Activated CD4-positive, alpha-beta T cell treated with anti-CD3 and anti-CD28 coated beads for 36 hours (primary cell): ENCODE results near the gene RXRG. TPM values are rescaled to one million over a fixed set of nuclear protein-coding genes. Genes with fewer than 3 reads are reported as not detected.

Experiments used
- ATAC-seq: fragments of 200-7000 bp; cut with Tn5 transposase; one replicate; pipeline ENCODE4 v1.10.0; 2021; ENCODE audit warnings: mild to moderate bottlenecking, moderate library complexity
- CTCF ChIA-PET: fragments of 350-600 bp; sonication (Branson Sonifier 250); formaldehyde crosslinking; loops from one replicate; lab custom pipeline; 2021; ENCODE audit warnings: antibody characterized with exemption; lab: Charles Lee
- POLR2A ChIA-PET: fragments of 350-600 bp; sonication (Branson Sonifier 250); formaldehyde crosslinking; loops from one replicate; lab custom pipeline; 2021; ENCODE audit warnings: antibody characterized with exemption, inconsistent platforms; lab: Charles Lee
- DNase-seq: peaks from one replicate; pipeline ENCODE4 v3.0.0-alpha.2; 2020
- H3K27ac Mint-ChIP-seq: one replicate; pipeline ENCODE4 v1.8.0; 2021; ENCODE audit warnings: mixed read lengths
- H3K27me3 Mint-ChIP-seq: one replicate; pipeline ENCODE4 v1.8.0; 2021; ENCODE audit warnings: mixed read lengths
- H3K36me3 Mint-ChIP-seq: one replicate; pipeline ENCODE4 v1.8.0; 2021; ENCODE audit warnings: low read depth, mixed read lengths
- H3K4me1 Mint-ChIP-seq: one replicate; pipeline ENCODE4 v1.8.0; 2021; ENCODE audit warnings: mixed read lengths
- H3K4me3 Mint-ChIP-seq: one replicate; pipeline ENCODE4 v1.8.0; 2021; ENCODE audit warnings: mild to moderate bottlenecking, moderate library complexity, mixed read lengths
- H3K9me3 Mint-ChIP-seq: one replicate; pipeline ENCODE4 v1.8.0; 2021; ENCODE audit warnings: low read depth, mixed read lengths
- intact Hi-C, 2 experiments: fragments of 100-400 bp; cut with DNase I in 1 of 2; cut with micrococcal nuclease in 1 of 2; formaldehyde crosslinking; loops; one replicate each; pipeline versions ENCODE4 v1.14.2 to v1.15.1; 2022 to 2024; cut with DNase I, micrococcal nuclease
- total RNA-seq, 2 experiments: library from RNA; stranded (reverse); gene quantifications; one replicate each; pipeline ENCODE4 v1.2.3, GENCODE V29; 2021

RXRG gene
- total RNA-seq, 2 experiments from 2014 or later = 0.16 TPM; not detected in 1

DNA sequence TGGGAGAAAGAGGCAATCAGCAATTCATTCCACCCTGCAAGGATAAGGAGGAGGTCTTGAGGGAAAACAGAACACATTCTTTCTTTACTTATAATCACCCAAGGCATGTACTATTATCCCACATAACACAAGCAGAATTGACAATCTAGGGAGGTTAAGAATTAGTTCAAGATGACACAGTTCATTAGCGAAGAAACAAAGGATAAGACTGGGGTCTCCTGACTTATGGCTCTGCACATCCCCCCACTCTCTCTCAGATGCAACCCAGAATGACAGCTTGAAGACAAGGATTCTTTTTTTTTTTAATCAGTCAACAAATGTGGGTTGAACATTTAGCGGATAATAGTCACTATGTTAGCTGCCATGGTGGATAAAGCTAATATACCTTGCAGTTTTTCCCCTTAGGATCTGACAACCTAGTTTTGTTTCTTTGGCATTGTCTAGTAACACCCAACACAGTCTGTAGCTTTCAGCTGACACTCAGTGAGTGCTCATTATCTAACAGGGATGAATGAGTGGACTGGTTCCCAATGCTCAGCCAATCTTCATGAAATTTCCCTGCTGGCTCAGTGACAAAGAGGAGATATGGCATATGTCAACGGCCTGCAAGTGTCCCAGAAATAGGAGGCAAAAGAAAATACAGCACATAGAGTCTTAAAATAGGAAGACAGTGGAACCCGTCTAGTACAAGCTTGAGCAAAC lies 35.1 kb downstream of the RXRG start:
- H3K4me3 Mint-ChIP-seq = no peak overlapping the region
- CTCF ChIA-PET = interaction anchor here (0.5 to 8.3 kb wide), 6 partner anchors 17 to 775 kb away, joined by 3 to 47 read pairs (median 4); no protein-coding TSS in a partner anchor
- H3K9me3 Mint-ChIP-seq = no peaks in the 10 kb centered on the region
- H3K27me3 Mint-ChIP-seq = peaks cover 43% of the 10 kb centered on the region
- intact Hi-C loops = no loop called here
- no peak for ATAC-seq
- H3K36me3 Mint-ChIP-seq = no peaks in the 10 kb centered on the region
- DNase-seq = no peak
- no peaks in the 10 kb centered on the region for H3K4me1 Mint-ChIP-seq
- POLR2A ChIA-PET = no interaction called here
- no peak overlapping the region for H3K27ac Mint-ChIP-seq

DNA sequence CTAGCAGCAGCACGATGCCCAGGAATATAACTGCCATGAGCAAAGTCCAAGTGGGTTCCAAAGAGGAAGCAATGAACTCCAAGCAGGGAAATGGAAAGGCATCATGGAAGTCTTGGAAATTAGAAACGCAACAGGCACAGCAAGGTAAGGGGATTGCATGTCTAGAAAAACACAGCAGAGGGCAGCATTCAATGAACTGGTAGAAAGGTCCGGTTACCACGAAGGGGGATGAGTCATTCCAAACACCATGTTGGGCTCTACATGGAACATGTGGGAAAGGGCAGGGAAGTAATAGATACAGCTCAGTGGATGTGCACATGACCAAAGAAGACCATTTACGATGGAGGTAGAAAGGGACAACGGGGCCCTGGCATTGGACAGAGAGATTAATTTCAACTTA lies 36.4 kb downstream of the RXRG start:
- H3K27me3 Mint-ChIP-seq = peaks cover 41% of the 10 kb centered on the region
- CTCF ChIA-PET = interaction anchor here (0.7 to 8.3 kb wide), 4 partner anchors 9 to 188 kb away, joined by 5 to 47 read pairs (median 8); no protein-coding TSS in a partner anchor
- peak; percentile 53 for ATAC-seq

DNA sequence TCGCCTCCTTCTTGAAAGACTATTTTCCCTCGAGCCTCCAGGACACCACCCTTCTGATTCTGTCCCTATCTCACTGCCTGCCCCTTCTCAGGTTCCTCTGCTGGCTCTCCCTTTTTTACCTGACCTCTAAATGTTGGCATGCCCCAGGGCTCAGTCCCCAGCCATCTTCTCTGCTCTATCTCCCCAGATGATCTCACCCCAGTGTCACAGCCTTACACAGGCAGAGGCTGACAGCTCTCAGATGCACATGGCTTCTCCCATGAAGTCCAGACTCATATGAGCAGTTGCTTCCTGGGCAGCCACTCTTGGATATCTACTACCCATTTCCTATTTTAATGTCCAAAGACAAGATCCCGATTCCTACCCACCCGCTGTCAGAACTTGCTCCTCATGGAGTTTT lies 37.5 kb downstream of the RXRG start:
- DNase-seq = no peak
- no peaks in the 10 kb centered on the region for H3K4me1 Mint-ChIP-seq
- no peaks in the 10 kb centered on the region for H3K36me3 Mint-ChIP-seq
- H3K4me3 Mint-ChIP-seq = no peak overlapping the region
- intact Hi-C loops = no loop called here
- H3K27me3 Mint-ChIP-seq = peaks cover 39% of the 10 kb centered on the region
- H3K9me3 Mint-ChIP-seq = no peaks in the 10 kb centered on the region
- POLR2A ChIA-PET = no interaction called here
- CTCF ChIA-PET = interaction anchor here (0.7 to 8.3 kb wide), 6 partner anchors 8 to 314 kb away, joined by 3 to 47 read pairs (median 4); no protein-coding TSS in a partner anchor
- no peak overlapping the region for H3K27ac Mint-ChIP-seq
- ATAC-seq = no peak

More for the DNA sequence above, 36.4 kb downstream of the RXRG start:
- Mint-ChIP-seq H3K36me3 (no peaks in the 10 kb centered on the region), H3K9me3 (no peaks in the 10 kb centered on the region), H3K27ac (no peak overlapping the region), H3K4me1 (no peaks in the 10 kb centered on the region), H3K4me3 (no peak overlapping the region)
- DNase-seq = peak; percentile 32
- intact Hi-C loops = loop anchor here in 1 of 2 experiments (1.0 kb wide), 1 partner anchor 185 kb away; no protein-coding TSS in a partner anchor
- POLR2A ChIA-PET = no interaction called here

DNA sequence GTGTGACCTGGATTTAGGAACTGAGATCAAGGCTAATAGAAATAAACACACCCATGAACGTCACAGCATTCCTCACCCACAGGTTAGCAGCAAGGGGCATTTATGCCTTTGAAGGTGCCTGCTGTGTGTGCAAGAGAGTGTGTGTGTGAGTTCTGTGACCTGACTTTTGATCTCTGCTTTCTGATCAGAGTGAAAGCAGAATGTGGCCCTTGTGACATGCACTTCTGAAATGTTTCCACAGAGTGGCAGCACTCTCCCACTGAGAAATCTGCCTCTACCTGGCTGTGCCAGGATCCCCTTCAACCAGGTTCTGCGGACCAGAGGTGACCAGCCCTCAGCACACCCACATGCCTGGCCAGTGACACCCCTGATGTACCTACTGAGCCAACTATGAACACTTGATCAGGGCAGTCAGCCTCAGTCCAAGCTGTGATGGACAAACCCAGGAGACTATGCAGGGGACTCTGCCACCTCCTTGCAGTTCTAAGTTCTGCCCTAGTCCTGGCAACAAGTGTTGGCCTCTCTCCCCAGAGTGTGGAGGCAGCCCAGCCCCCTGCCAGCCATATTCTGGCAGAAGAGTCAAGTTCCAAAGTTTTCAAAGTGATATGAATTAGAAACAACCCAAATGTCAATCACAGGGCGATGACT lies 41.0 kb downstream of the RXRG start:
- ChIA-PET POLR2A (no interaction called here), CTCF (interaction anchor here (0.7 to 3.9 kb wide), 15 partner anchors 9 to 679 kb away, joined by 3 to 26 read pairs (median 4); partner anchors contain the start of gene TMCO1)
- no peaks in the 10 kb centered on the region for H3K36me3 Mint-ChIP-seq
- no peaks in the 10 kb centered on the region for H3K9me3 Mint-ChIP-seq
- no peaks in the 10 kb centered on the region for H3K4me1 Mint-ChIP-seq
- peak; percentile 58 for DNase-seq
- intact Hi-C loops = loop anchor here (1.0 kb wide), 1 partner anchor 189 kb away; no protein-coding TSS in a partner anchor
- no peak overlapping the region for H3K27ac Mint-ChIP-seq
- no peak overlapping the region for H3K4me3 Mint-ChIP-seq
- H3K27me3 Mint-ChIP-seq = peaks cover 34% of the 10 kb centered on the region
- peak; percentile 83 for ATAC-seq

DNA sequence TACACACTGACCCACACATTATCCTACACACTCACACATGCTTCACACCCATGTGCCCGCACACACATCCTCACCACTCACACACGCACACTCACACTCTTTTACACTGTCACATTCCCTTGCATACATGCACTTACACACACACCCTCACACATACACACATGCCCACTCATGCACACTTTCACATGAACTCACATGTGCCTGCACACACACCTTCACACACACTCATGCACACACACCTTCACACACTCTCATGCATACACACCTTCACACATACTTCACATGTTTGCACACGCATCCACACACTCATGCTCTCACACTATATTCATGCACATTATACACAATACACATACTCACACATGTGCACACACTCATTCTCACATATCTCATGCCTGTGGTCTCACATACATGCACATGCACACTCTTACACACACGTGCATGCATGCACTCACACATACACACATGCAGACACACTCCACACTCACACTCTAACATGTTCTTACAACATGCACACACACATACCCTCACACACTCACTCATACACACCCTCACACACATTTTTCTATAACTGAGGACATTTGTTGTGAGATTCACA lies 42.3 kb downstream of the RXRG start:
- POLR2A ChIA-PET = no interaction called here
- Mint-ChIP-seq H3K27me3 (peaks cover 27% of the 10 kb centered on the region), H3K36me3 (no peaks in the 10 kb centered on the region), H3K27ac (no peak overlapping the region), H3K9me3 (no peaks in the 10 kb centered on the region), H3K4me3 (no peak overlapping the region), H3K4me1 (no peaks in the 10 kb centered on the region)
- intact Hi-C loops = no loop called here
- DNase-seq (no peak), ATAC-seq (no peak)
- CTCF ChIA-PET = interaction anchor here (0.7 to 3.9 kb wide), 8 partner anchors 20 to 366 kb away, joined by 3 to 26 read pairs (median 3); partner anchors contain the start of gene TMCO1

DNA sequence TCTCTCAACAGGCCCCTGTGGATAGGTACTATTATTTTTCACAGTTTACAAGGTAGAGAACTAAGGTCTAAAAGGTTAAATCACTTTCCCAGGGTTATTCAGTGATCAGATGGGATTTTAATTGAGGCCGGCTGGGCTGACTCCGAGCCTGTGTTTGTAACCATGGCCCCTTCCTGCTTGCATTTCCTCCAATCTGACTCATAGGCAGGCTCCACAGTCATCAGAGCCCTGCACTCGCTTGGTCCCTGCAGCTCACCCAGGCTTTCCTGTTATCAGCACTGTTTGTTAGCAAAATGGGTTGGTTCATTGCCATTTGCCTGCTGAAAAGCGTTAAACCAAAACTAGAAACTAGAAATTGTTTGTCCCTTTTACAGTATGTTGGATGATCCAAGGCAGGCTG lies 47.0 kb downstream of the RXRG start:
- DNase-seq (peak; percentile 40), ATAC-seq (peak; percentile 84)
- POLR2A ChIA-PET = interaction anchor here (0.7 kb wide), 1 partner anchor 188 kb away, joined by 3 read pairs; no protein-coding TSS in a partner anchor
- Mint-ChIP-seq H3K4me1 (peaks cover 7% of the 10 kb centered on the region), H3K27ac (no peak overlapping the region), H3K36me3 (no peaks in the 10 kb centered on the region), H3K27me3 (peaks cover 40% of the 10 kb centered on the region), H3K4me3 (no peak overlapping the region), H3K9me3 (no peaks in the 10 kb centered on the region)
- intact Hi-C loops = no loop called here
- CTCF ChIA-PET = interaction anchor here (1.4 to 1.9 kb wide), 2 partner anchors 194 to 196 kb away, joined by 5 to 11 read pairs; no protein-coding TSS in a partner anchor

DNA sequence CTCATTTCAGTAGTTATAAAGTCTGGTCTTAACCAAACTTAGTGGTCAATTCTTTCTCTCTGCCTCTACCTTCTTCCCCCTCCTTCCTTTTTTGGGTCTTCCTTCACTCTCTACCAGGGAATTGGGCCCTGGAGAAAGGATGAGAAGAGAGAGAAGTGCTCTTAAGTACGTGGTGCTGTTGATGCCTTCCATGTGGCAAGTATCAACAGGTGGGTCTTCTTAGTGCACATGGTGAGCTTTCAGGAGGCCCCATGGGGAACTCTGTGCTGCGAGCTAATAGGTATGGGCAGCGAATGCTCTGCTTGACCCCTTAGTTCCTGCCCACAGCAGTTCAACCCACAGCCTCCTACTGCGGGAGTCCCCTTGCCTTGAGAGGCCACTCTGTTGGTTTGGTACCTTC lies 49.0 kb downstream of the RXRG start:
- ChIA-PET CTCF (interaction anchor here (0.6 to 6.4 kb wide), 7 partner anchors 7 to 1089 kb away, joined by 3 to 150 read pairs (median 4); no protein-coding TSS in a partner anchor), POLR2A (no interaction called here)
- H3K4me3 Mint-ChIP-seq = no peak overlapping the region
- DNase-seq (no peak), ATAC-seq (no peak)
- H3K36me3 Mint-ChIP-seq = no peaks in the 10 kb centered on the region
- peaks cover 12% of the 10 kb centered on the region for H3K4me1 Mint-ChIP-seq
- intact Hi-C loops = no loop called here
- no peak overlapping the region for H3K27ac Mint-ChIP-seq
- H3K27me3 Mint-ChIP-seq = peaks cover 59% of the 10 kb centered on the region
- H3K9me3 Mint-ChIP-seq = no peaks in the 10 kb centered on the region

DNA sequence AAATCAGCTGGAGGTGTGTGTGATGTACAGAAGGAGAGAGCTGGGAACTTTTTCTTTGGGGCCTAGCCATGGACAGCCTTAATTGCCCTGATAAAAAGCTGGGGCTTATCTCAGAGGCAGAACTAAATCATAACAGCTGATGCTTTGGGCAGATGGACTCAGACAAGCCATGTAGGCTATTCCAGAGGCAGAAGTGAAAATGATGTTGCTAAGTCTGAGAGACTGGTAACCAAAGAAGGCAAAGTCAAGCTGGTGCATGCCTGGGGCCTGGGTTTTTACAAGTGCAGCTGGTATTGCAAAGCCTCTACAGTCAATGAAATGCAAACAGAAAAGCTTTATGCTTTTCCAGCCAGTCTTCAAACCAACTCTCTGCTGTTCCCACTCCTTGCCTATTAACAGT lies 49.4 kb downstream of the RXRG start:
- ATAC-seq (no peak), DNase-seq (no peak)
- H3K9me3 Mint-ChIP-seq = no peaks in the 10 kb centered on the region
- intact Hi-C loops = no loop called here
- peaks cover 61% of the 10 kb centered on the region for H3K27me3 Mint-ChIP-seq
- peaks cover 12% of the 10 kb centered on the region for H3K4me1 Mint-ChIP-seq
- CTCF ChIA-PET = interaction anchor here (0.6 to 6.4 kb wide), 7 partner anchors 8 to 1090 kb away, joined by 3 to 150 read pairs (median 4); no protein-coding TSS in a partner anchor
- no peak overlapping the region for H3K27ac Mint-ChIP-seq
- POLR2A ChIA-PET = no interaction called here
- H3K4me3 Mint-ChIP-seq = no peak overlapping the region
- H3K36me3 Mint-ChIP-seq = no peaks in the 10 kb centered on the region

DNA sequence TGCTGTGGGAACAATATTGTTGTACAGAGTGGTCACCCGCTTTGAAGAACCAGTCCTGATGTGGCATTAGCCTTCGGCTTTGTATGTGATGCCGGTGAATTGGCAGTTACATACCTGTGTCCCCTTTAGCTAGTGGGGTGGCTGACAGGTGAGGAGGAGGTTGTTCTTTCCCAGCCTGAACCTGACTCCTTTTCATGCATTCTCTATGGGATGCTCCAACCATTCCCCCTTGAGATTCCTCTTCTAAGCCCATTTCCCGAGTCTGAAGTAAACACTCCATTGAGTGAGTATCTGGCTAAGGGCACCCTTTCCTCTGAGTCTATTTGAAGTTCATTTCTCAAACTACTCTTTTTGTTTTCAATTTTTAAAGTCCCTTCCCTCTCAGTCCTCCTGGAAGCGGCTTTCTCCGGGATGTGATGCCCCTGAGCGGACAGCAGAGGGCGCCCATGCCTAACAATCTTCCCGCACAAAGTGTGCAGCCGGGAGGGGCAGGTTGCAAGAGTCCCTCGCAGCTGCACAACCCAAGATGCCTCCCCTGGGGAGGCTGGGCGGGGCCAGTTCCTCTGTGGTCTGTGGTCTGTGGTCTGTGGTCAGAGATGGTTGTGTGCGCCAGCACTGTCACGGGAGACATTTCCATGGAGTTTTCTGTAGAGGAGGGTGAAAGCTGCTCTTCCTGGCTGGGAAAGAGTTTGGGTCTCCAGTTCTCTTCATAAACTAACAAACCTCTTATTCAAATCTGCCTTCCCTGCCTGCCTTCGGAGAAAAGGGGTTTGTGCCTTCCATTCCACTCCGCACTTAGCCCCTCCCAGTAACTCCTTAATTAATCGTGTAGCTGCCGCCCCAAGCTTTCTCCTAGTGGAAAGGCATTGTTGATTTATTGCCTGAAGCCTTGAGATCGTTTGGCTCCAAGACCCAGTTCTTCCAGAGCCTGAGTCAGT lies 52.0 kb downstream of the RXRG start:
- POLR2A ChIA-PET = no interaction called here
- intact Hi-C loops = loop anchor here (1.0 to 5.0 kb wide), 5 partner anchors 200 to 1099 kb away; partner anchors contain the start of gene ALDH9A1 (in 1 of the 2)
- Mint-ChIP-seq H3K36me3 (no peaks in the 10 kb centered on the region), H3K4me3 (peak overlapping the region; percentile 62), H3K27ac (peak overlapping the region; percentile 43), H3K27me3 (peaks cover 67% of the 10 kb centered on the region), H3K9me3 (no peaks in the 10 kb centered on the region), H3K4me1 (peaks cover 15% of the 10 kb centered on the region)
- DNase-seq (peak; percentile 93), ATAC-seq (peak; percentile 95)
- CTCF ChIA-PET = interaction anchor here (0.5 to 6.4 kb wide), 44 partner anchors 8 to 1135 kb away, joined by 3 to 150 read pairs (median 4); no protein-coding TSS in a partner anchor

DNA sequence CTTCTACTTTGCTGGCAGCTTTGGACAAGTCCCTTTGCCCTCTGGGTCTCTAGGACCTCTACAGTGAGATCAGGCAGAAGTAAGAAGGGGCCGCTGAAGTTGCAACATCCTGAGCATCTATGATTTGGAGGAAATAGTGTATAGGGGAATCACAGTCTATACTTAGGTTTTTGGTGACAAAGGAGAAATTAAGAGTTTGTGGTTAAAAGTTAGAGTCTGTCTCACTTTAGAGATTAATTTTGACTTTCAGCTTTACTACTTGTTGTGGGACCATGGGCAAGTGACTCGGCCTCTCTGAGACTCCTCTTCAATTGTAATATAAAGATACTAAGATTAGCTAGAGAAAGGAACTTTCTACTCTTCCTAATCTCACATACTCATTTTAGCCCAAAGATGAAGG lies 55.3 kb downstream of the RXRG start:
- H3K27ac Mint-ChIP-seq = no peak overlapping the region
- H3K27me3 Mint-ChIP-seq = peaks cover 69% of the 10 kb centered on the region
- intact Hi-C loops = loop anchor here in 1 of 2 experiments (5.0 kb wide), 1 partner anchor 1103 kb away; no protein-coding TSS in a partner anchor
- DNase-seq (no peak), ATAC-seq (peak; percentile 42)
- ChIA-PET POLR2A (no interaction called here), CTCF (interaction anchor here (0.7 to 3.2 kb wide), 6 partner anchors 16 to 206 kb away, joined by 3 to 21 read pairs (median 4); no protein-coding TSS in a partner anchor)
- no peaks in the 10 kb centered on the region for H3K36me3 Mint-ChIP-seq
- peaks cover 15% of the 10 kb centered on the region for H3K4me1 Mint-ChIP-seq
- no peaks in the 10 kb centered on the region for H3K9me3 Mint-ChIP-seq
- no peak overlapping the region for H3K4me3 Mint-ChIP-seq
